Kidney tubule cell (primary cell): Measurements from ENCODE around the gene UTS2B.

Experiments
- DNase-seq: peaks from one replicate; pipeline ENCODE4 v3.0.0-alpha.2; 2018; ENCODE audit warnings: low spot score

UTS2B gene

GRCh38 chr3:191329654-191330529, at the start of gene UTS2B:
Gene UTS2B, minus strand, starts transcription at chr3:191330526. Its CDS starts 48,337 bp downstream, at chr3:191282189.
- peak; percentile 55 for DNase-seq

- DNase-seq = no peak
Observed at GRCh38 chr3:191380001-191380400, 49.7 kb upstream of the UTS2B start.

GRCh38 chr3:191379446-191379845, 49.1 kb upstream of the UTS2B start:
- DNase-seq = no peak

GRCh38 chr3:191378142-191378812, 48.0 kb upstream of the UTS2B start:
- DNase-seq = no peak

GRCh38 chr3:191376516-191377141, 46.3 kb upstream of the UTS2B start:
- DNase-seq = peak; percentile 76

- DNase-seq = no peak
Observed at GRCh38 chr3:191373327-191373726, 43.0 kb upstream of the UTS2B start.

GRCh38 chr3:191372122-191372521, 41.8 kb upstream of the UTS2B start:
- no peak for DNase-seq

GRCh38 chr3:191369616-191370010, 39.3 kb upstream of the UTS2B start:
- DNase-seq = no peak

GRCh38 chr3:191368755-191369615, 38.7 kb upstream of the UTS2B start:
- DNase-seq = no peak

GRCh38 chr3:191366675-191367074, 36.3 kb upstream of the UTS2B start:
- peak; percentile 25 for DNase-seq

- DNase-seq = peak; percentile 30
Observed at GRCh38 chr3:191363221-191363620, 32.9 kb upstream of the UTS2B start.

- DNase-seq = no peak
Observed at GRCh38 chr3:191362524-191363090, 32.3 kb upstream of the UTS2B start.

- DNase-seq = no peak
Observed at GRCh38 chr3:191362037-191362436, 31.7 kb upstream of the UTS2B start.

- no peak for DNase-seq
Observed at GRCh38 chr3:191361456-191361855, 31.1 kb upstream of the UTS2B start.

- DNase-seq = no peak
Observed at GRCh38 chr3:191360620-191361019, 30.3 kb upstream of the UTS2B start.

- no peak for DNase-seq
Observed at GRCh38 chr3:191358929-191359328, 28.6 kb upstream of the UTS2B start.

- no peak for DNase-seq
Observed at GRCh38 chr3:191357909-191358308, 27.6 kb upstream of the UTS2B start.

- peak; percentile 84 for DNase-seq
Observed at GRCh38 chr3:191356631-191357439, 26.5 kb upstream of the UTS2B start.

- no peak for DNase-seq
Observed at GRCh38 chr3:191355406-191355805, 25.1 kb upstream of the UTS2B start.

GRCh38 chr3:191353022-191353777, 22.9 kb upstream of the UTS2B start:
- peak; percentile 35 for DNase-seq
